Mucosa of descending colon (tissue), 3 donors: ENCODE data around the gene SORCS2. TPM values are rescaled to one million over a fixed set of nuclear protein-coding genes. Genes with fewer than 3 reads are reported as not detected.

Source experiments
- ATAC-seq: fragments of 200-7000 bp; cut with Tn5 transposase; one replicate; pipeline ENCODE4 v1.9.1; 2020; ENCODE audit warnings: mild to moderate bottlenecking, moderate library complexity
- DNase-seq, 3 donors: peaks; one replicate each; pipeline ENCODE4 v3.0.0-alpha.2; 2020
- H3K36me3 ChIP-seq: fragments of 200-600 bp; one replicate; pipeline ENCODE4 v1.8.0; 2021; ENCODE audit warnings: low read depth, mild to moderate bottlenecking
- H3K4me1 ChIP-seq: fragments of 200-600 bp; one replicate; pipeline ENCODE4 v1.8.0; 2021; ENCODE audit warnings: low read depth, mild to moderate bottlenecking
- H3K4me3 ChIP-seq: fragments of 200-600 bp; one replicate; pipeline ENCODE4 v1.8.0; 2021; ENCODE audit warnings: mild to moderate bottlenecking
- H3K9me3 ChIP-seq: fragments of 200-600 bp; one replicate; pipeline ENCODE4 v1.8.0; 2021; ENCODE audit warnings: mild to moderate bottlenecking
- intact Hi-C, 2 donors: fragments of 100-400 bp; cut with DNase I in 1 of 2; cut with micrococcal nuclease in 1 of 2; formaldehyde crosslinking; loops; one replicate each; pipeline versions ENCODE4 v1.11.0 to v1.11.1; 2022; cut with DNase I, micrococcal nuclease
- total RNA-seq, 3 donors: library from RNA; stranded (reverse); fragmentation: NEBNext Ultra II Directional in 2 of 3; extraction: Animal tissue kit (Norgen Biotek cat#: 25700) in 2 of 3; gene quantifications; one replicate each; pipeline versions ENCODE4 v1.2.1 to v1.2.4, GENCODE V29; 2021 to 2023
- TF ChIP-seq, protein P1 (sequence below): fragments of 200-600 bp; IDR thresholded peaks from one replicate; pipeline ENCODE4 v1.8.0; 2022; ENCODE audit warnings: antibody characterized with exemption, mild to moderate bottlenecking
- donor health status: DM: no; HTN: no; CAD: no; lungs with moderate emphysema.
- donor health status: DM: no; HTN: no; CAD: no.
- donor health status: DM: no; HTN: yes; CAD: no.

SORCS2 gene
- total RNA-seq, 3 donors from 2014 or later: 0.20 to 3.1 (median 1.5) TPM

DNA sequence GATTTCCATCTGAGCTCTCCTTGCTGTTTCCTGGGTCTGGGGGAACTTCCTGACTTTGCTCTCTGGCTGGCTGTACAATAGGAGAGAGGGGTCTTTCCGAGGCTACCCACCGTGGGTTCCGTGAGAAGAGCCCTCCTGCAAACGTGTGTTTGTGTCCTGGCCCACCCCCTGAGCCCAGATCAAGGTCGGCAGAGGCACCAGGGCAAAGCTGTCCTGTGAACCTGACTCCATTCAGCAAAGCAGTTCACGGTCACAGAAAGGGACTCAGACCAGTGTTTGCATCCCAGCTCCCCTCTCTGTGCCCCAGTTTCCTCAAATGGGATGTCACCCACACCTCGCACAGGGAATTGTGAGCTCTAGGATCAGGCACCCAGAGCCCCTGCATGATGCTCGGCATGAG is 339.7 kb downstream of the SORCS2 start:
- TF ChIP-seq, protein P1, sequence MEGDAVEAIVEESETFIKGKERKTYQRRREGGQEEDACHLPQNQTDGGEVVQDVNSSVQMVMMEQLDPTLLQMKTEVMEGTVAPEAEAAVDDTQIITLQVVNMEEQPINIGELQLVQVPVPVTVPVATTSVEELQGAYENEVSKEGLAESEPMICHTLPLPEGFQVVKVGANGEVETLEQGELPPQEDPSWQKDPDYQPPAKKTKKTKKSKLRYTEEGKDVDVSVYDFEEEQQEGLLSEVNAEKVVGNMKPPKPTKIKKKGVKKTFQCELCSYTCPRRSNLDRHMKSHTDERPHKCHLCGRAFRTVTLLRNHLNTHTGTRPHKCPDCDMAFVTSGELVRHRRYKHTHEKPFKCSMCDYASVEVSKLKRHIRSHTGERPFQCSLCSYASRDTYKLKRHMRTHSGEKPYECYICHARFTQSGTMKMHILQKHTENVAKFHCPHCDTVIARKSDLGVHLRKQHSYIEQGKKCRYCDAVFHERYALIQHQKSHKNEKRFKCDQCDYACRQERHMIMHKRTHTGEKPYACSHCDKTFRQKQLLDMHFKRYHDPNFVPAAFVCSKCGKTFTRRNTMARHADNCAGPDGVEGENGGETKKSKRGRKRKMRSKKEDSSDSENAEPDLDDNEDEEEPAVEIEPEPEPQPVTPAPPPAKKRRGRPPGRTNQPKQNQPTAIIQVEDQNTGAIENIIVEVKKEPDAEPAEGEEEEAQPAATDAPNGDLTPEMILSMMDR: no peak
- DNase-seq (no peak), ATAC-seq (no peak)
- Histone ChIP-seq H3K36me3 (no peaks in the 10 kb centered on the region), H3K4me3 (no peak overlapping the region), H3K4me1 (no peaks in the 10 kb centered on the region), H3K9me3 (no peaks in the 10 kb centered on the region)
- intact Hi-C loops: no loop called here

DNA sequence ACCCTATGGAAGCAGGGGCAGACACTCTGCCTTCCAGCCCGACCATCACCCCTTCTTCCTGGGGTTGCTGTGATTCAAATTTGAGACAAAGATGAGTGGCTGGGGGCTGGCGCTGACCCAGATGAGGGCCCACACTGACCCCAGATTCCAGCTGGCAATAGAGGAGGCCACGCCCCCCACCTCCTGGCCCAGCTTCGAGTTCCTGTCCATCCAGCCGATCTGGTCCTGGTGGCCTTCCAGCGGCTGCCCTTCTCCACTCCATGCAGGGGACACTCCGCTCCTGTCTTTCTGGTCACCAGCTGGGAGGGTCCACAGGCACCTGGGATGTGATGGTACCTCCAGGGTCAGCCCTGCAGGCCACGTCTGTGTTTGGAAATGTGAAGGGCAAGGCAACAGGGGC is 340.9 kb downstream of the SORCS2 start:
- intact Hi-C loops: no loop called here
- ATAC-seq: no peak
- Histone ChIP-seq H3K4me1 (no peaks in the 10 kb centered on the region), H3K9me3 (no peaks in the 10 kb centered on the region), H3K36me3 (no peaks in the 10 kb centered on the region), H3K4me3 (no peak overlapping the region)
- no peak for DNase-seq
- TF ChIP-seq, protein P1: no peak

DNA sequence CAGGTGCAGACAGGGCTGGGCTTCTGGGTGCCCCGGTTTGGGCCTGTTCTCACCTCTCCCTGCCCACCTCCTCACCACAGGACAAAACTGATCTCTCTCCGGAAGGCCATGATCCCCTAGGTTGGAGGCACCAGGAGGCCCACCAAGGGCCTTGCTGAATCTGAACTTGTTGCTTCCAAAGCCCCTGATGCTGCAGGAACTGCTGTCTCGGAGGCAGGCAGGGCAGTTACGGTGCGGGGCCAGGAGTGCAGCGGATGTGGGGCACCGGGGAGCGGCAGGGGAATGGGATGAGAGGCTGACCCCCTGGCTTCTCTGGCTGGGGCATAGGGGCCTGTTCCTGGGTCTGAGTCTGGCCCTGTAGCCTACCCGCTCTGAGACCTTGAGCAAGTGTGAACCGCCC is 342.8 kb downstream of the SORCS2 start:
- TF ChIP-seq, protein P1: no peak
- intact Hi-C loops: no loop called here
- no peak for ATAC-seq

DNA sequence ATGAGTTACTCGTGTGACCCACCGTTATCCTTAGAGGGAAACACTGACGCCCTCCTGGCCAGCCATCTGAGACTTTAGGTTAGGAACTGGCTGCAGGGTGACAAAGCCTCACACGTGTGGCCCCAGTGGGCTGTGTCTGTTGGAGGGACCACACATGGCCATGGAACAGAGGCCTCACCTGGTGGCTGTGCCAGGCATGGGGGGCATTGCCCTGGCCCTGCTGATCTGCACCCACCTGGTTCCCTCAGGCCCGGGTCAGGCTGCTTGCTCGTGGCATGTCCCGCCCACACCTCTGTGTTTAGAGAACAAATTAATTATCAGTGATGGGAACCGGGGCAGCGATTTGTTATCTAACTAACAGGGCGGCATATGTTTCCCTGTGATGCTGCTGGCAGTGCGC is 343.3 kb downstream of the SORCS2 start:
- no peak overlapping the region for H3K4me3 ChIP-seq
- no peak for DNase-seq
- no peaks in the 10 kb centered on the region for H3K9me3 ChIP-seq
- intact Hi-C loops: no loop called here
- no peak for ATAC-seq
- H3K36me3 ChIP-seq: no peaks in the 10 kb centered on the region
- TF ChIP-seq, protein P1: no peak
- H3K4me1 ChIP-seq: no peaks in the 10 kb centered on the region

More for the DNA sequence above, 342.8 kb downstream of the SORCS2 start:
- no peaks in the 10 kb centered on the region for H3K9me3 ChIP-seq
- no peaks in the 10 kb centered on the region for H3K36me3 ChIP-seq
- no peaks in the 10 kb centered on the region for H3K4me1 ChIP-seq
- no peak overlapping the region for H3K4me3 ChIP-seq
- no peak for DNase-seq

DNA sequence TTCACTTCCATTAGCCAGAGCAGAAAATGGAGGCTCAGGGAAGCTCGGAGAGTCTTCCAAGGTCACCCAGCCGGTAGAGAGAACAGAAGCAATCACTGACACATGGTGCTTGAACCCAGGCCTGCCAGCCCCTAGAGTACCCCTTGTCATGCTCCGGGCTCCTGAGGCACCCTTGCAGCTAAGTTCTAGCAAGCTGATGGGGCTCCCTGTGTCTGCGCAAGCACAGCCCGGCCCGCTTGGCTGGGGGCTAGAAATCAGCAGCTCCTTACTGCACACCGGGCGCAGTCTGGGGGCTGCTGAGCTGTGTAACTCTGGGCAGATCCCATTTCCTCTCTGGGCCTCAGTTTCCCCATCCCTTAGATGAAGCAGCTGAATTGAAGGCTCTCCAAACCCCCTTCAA is 344.5 kb downstream of the SORCS2 start:
- H3K9me3 ChIP-seq: no peaks in the 10 kb centered on the region
- ATAC-seq (no peak), DNase-seq (no peak)
- no peaks in the 10 kb centered on the region for H3K36me3 ChIP-seq
- TF ChIP-seq, protein P1: no peak
- no peaks in the 10 kb centered on the region for H3K4me1 ChIP-seq
- intact Hi-C loops: no loop called here
- H3K4me3 ChIP-seq: no peak overlapping the region

DNA sequence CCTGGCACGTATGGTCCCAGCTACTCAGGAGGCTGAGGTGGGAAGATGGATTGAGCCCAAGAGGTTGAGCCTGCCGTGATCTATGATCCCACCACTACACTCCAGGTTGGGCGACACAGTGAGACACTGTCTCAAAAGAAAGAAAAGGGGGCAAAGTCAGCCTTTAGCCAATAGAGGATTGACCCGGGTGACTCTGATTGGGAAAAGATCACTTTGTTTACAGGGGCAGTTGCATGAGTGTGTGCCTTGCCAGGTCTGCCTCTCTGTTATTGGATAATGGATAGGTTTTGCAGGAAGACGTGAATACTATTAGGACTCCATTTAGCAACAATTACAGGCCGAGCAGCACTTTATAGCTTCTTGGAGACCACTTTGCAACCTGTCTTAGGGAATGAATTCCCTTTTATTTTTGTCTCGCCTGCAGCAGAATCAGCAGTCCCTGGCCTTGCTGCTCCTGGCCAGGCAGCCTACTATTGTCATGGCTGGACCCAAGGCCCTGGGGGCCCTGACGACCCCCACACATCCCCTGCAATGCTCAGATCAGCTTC is 345.6 kb downstream of the SORCS2 start:
- H3K36me3 ChIP-seq: no peaks in the 10 kb centered on the region
- H3K4me1 ChIP-seq: no peaks in the 10 kb centered on the region
- no peak for DNase-seq
- ATAC-seq: no peak
- no peak overlapping the region for H3K4me3 ChIP-seq
- intact Hi-C loops: no loop called here
- no peaks in the 10 kb centered on the region for H3K9me3 ChIP-seq
- TF ChIP-seq, protein P1: no peak
